Frontal cortex (tissue), 4 donors: ENCODE data around the gene FCN1. TPM values are rescaled to one million over a fixed set of nuclear protein-coding genes. Genes with fewer than 3 reads are reported as not detected.
"Not testable (repeated sequence)": the region's sequence is repeated elsewhere in the genome, so short reads cannot be mapped to it uniquely, and the experiment has no call there.

Experiments used
- DNase-seq, 2 donors: peaks; one replicate each; pipeline ENCODE4 v3.0.0; 2012; ENCODE audit warnings: low spot score in 2 of 2
- FAIRE-seq: peaks from 2 replicates; lab custom pipeline; 2012; peaks lifted over from hg19 to GRCh38; lab: Jason Lieb, UNC
- small RNA-seq: library from RNA; depleted of rRNA; stranded (forward); fragments of <200 nt; gene quantifications from one replicate; pipeline ENCODE3, GENCODE V24; 2014
- total RNA-seq: library from RNA; depleted of rRNA; stranded (reverse); fragments of >200 nt; gene quantifications from one replicate; pipeline ENCODE4 v1.2.3, GENCODE V29; 2014
- donor health status: control.
- donor health status: control.
- donor health status: control.

Gene FCN1
- total RNA-seq, 1 donor from 2014 or later = 0.82 TPM

GRCh38 chr9:134861595-134862334 is 55.9 kb downstream of the FCN1 start:
- no peak for DNase-seq
- FAIRE-seq = no peak

GRCh38 chr9:134860510-134860909 is 57.2 kb downstream of the FCN1 start:
- FAIRE-seq = no peak
- DNase-seq = no peak

GRCh38 chr9:134858051-134858841 is 59.5 kb downstream of the FCN1 start:
- no peak for DNase-seq

GRCh38 chr9:134857451-134857850 is 60.3 kb downstream of the FCN1 start:
- not testable (repeated sequence) for FAIRE-seq, DNase-seq

More at GRCh38 chr9:134858051-134858841, 59.5 kb downstream of the FCN1 start:
- no peak for FAIRE-seq

GRCh38 chr9:134855900-134856377 is 61.8 kb downstream of the FCN1 start:
- DNase-seq (no peak), FAIRE-seq (no peak)

Small RNAs within 50 kb of the gene (small RNA-seq; reads per million reads assigned to genes)
- not detected for gene AL603650.1

Other genes with a start within 250 kb of the FCN1 start
- gene FCN2, start 37.1 kb downstream of the FCN1 start, total RNA-seq = not detected
- 69.7 TPM for gene OLFM1, start 169.8 kb upstream of the FCN1 start, total RNA-seq